GM12874 (cell line): ENCODE results near the gene BHLHE41.

Experiments
- CTCF ChIP-seq: IDR thresholded peaks from 2 replicates; pipeline ENCODE4 v1.5.1; 2011; ENCODE audit warnings: low read depth, mild to moderate bottlenecking, control low read depth, low read length, moderate library complexity; ENCODE audit not compliant: insufficient read depth

BHLHE41 gene

GRCh38 chr12:26101350-26101734 is 23.5 kb downstream of the BHLHE41 start:
- TF ChIP-seq CTCF: no peak

- no peak for TF ChIP-seq CTCF
Measured at GRCh38 chr12:26100666-26101349, 24.0 kb downstream of the BHLHE41 start.

GRCh38 chr12:26097046-26097878 is 27.6 kb downstream of the BHLHE41 start:
- peak; percentile 83 for TF ChIP-seq CTCF

- TF ChIP-seq CTCF: no peak
Measured at GRCh38 chr12:26096036-26096435, 28.8 kb downstream of the BHLHE41 start.

- TF ChIP-seq CTCF: no peak
Measured at GRCh38 chr12:26095186-26095585, 29.7 kb downstream of the BHLHE41 start.

- no peak for TF ChIP-seq CTCF
Measured at GRCh38 chr12:26092346-26093105, 32.3 kb downstream of the BHLHE41 start.

- no peak for TF ChIP-seq CTCF
Measured at GRCh38 chr12:26091822-26092221, 33.0 kb downstream of the BHLHE41 start.
